Hematopoietic multipotent progenitor cell treated with erythropoietin and hydrocortisone succinate and interleukin-3 and kit ligand, for 4 days (in vitro differentiated cells): Measurements from ENCODE around the gene FAM216B.
"Not testable (repeated sequence)": the region's sequence is repeated elsewhere in the genome, so short reads cannot be mapped to it uniquely, and the experiment has no call there.

ENCODE experiments used
- DNase-seq: peaks from one replicate; pipeline ENCODE4 v3.0.0-alpha.2; 2015

FAM216B gene

GRCh38 chr13:42788601-42789000 lies 7.2 kb downstream of the FAM216B start:
- no peak for DNase-seq

GRCh38 chr13:42792154-42792553 lies 10.8 kb downstream of the FAM216B start:
- DNase-seq: no peak

GRCh38 chr13:42794577-42795275 lies 13.3 kb downstream of the FAM216B start:
- DNase-seq: no peak

GRCh38 chr13:42795666-42796065 lies 14.3 kb downstream of the FAM216B start:
- DNase-seq: no peak

GRCh38 chr13:42796747-42797356 lies 15.5 kb downstream of the FAM216B start:
- no peak for DNase-seq

GRCh38 chr13:42798118-42798517 lies 16.7 kb downstream of the FAM216B start:
- no peak for DNase-seq

GRCh38 chr13:42800109-42800643 lies 18.8 kb downstream of the FAM216B start:
- DNase-seq: no peak

- DNase-seq: no peak
Measured at GRCh38 chr13:42803563-42804204, 22.3 kb downstream of the FAM216B start.

- no peak for DNase-seq
Measured at GRCh38 chr13:42804244-42804874, 23.0 kb downstream of the FAM216B start.

GRCh38 chr13:42807241-42807640 lies 25.9 kb downstream of the FAM216B start:
- DNase-seq: no peak

GRCh38 chr13:42807866-42808265 lies 26.5 kb downstream of the FAM216B start:
- DNase-seq: no peak

GRCh38 chr13:42808341-42808940 lies 27.1 kb downstream of the FAM216B start:
- DNase-seq: no peak

GRCh38 chr13:42812316-42812715 lies 30.9 kb downstream of the FAM216B start:
- DNase-seq: no peak

- DNase-seq: no peak
Measured at GRCh38 chr13:42814868-42815267, 33.5 kb downstream of the FAM216B start.

- DNase-seq: no peak
Measured at GRCh38 chr13:42815681-42816080, 34.3 kb downstream of the FAM216B start.

- no peak for DNase-seq
Measured at GRCh38 chr13:42816538-42816937, 35.2 kb downstream of the FAM216B start.

- not testable (repeated sequence) for DNase-seq
Measured at GRCh38 chr13:42819687-42820086, 38.3 kb downstream of the FAM216B start.

GRCh38 chr13:42820451-42820850 lies 39.1 kb downstream of the FAM216B start:
- DNase-seq: no peak

- DNase-seq: no peak
Measured at GRCh38 chr13:42821437-42821836, 40.1 kb downstream of the FAM216B start.

GRCh38 chr13:42832341-42833096 lies 51.1 kb downstream of the FAM216B start:
- DNase-seq: peak; percentile 23

- no peak for DNase-seq
Measured at GRCh38 chr13:42834946-42835345, 53.6 kb downstream of the FAM216B start.
